Keratinocyte (primary cell): ENCODE measurements around the gene ERI3. TPM values are rescaled to one million over a fixed set of nuclear protein-coding genes. Genes with fewer than 3 reads are reported as not detected.

ENCODE experiments used
- DNase-seq: peaks from one replicate; pipeline ENCODE4 v3.0.0-alpha.2; 2011; ENCODE audit warnings: low read depth, missing footprints, low spot score
- FAIRE-seq: peaks from 2 replicates; lab custom pipeline; 2011; peaks lifted over from hg19 to GRCh38; lab: Jason Lieb, UNC
- H2AFZ ChIP-seq: 2 replicates; pipeline ENCODE4 v1.6.0; 2012; ENCODE audit warnings: low read length, control low read depth, inconsistent platforms; ENCODE audit not compliant: control insufficient read depth
- H3K27ac ChIP-seq: 2 replicates; pipeline ENCODE4 v1.5.1; 2011; ENCODE audit warnings: low read length; ENCODE audit not compliant: control insufficient read depth, insufficient read depth
- H3K27me3 ChIP-seq: 3 replicates; pipeline ENCODE4 v1.6.0; 2011; ENCODE audit warnings: low read length; ENCODE audit not compliant: control insufficient read depth, insufficient read depth; ENCODE audit errors: extremely low read depth
- H3K36me3 ChIP-seq, 2 experiments: 2 replicates in 1 of 2; 3 replicates in 1 of 2; pipeline ENCODE4 v1.5.1; 2011; ENCODE audit warnings: low read length in 2 of 2, mild to moderate bottlenecking in 1 of 2; ENCODE audit not compliant: control insufficient read depth in 2 of 2, insufficient read depth in 2 of 2; ENCODE audit errors: extremely low read depth in 1 of 2
- H3K4me1 ChIP-seq: 3 replicates; pipeline ENCODE4 v1.5.1; 2011; ENCODE audit warnings: low read length; ENCODE audit not compliant: control insufficient read depth, insufficient read depth; ENCODE audit errors: extremely low read depth
- H3K4me2 ChIP-seq: 3 replicates; pipeline ENCODE4 v1.6.0; 2011; ENCODE audit warnings: low read depth, low read length; ENCODE audit not compliant: control insufficient read depth, insufficient read depth; ENCODE audit errors: extremely low read depth
- H3K4me3 ChIP-seq, 3 experiments: fragments of 200-600 bp in 1 of 3; sonication (generic) in 1 of 3; 2 replicates in 2 of 3; 3 replicates in 1 of 3; pipeline ENCODE4 v1.5.1; 2011 to 2016; ENCODE audit warnings: low read length in 3 of 3, mild to moderate bottlenecking in 3 of 3, control low read depth in 2 of 3, inconsistent platforms in 1 of 3, low read depth in 1 of 3, mixed read lengths in 1 of 3, mixed run types in 1 of 3, moderate library complexity in 1 of 3; ENCODE audit not compliant: control insufficient read depth in 2 of 3, insufficient read depth in 2 of 3; ENCODE audit errors: extremely low read depth in 1 of 3
- H3K79me2 ChIP-seq: 2 replicates; pipeline ENCODE4 v1.6.0; 2012; ENCODE audit warnings: low read length; ENCODE audit not compliant: control insufficient read depth, insufficient read depth
- H3K9ac ChIP-seq: 3 replicates; pipeline ENCODE4 v1.6.0; 2011; ENCODE audit warnings: low read length; ENCODE audit not compliant: control insufficient read depth, insufficient read depth; ENCODE audit errors: extremely low read depth
- H3K9me1 ChIP-seq: 3 replicates; pipeline ENCODE4 v1.6.0; 2011; ENCODE audit warnings: low read length; ENCODE audit not compliant: control insufficient read depth, insufficient read depth; ENCODE audit errors: extremely low read depth
- H3K9me3 ChIP-seq: 2 replicates; pipeline ENCODE4 v1.5.1; 2012; ENCODE audit warnings: low read depth, low read length; ENCODE audit not compliant: control insufficient read depth
- H4K20me1 ChIP-seq: 3 replicates; pipeline ENCODE4 v1.6.0; 2011; ENCODE audit warnings: low read length; ENCODE audit not compliant: control insufficient read depth, insufficient read depth; ENCODE audit errors: extremely low read depth
- CTCF ChIP-seq, 3 experiments: IDR thresholded peaks in 1 of 3; conservative IDR thresholded peaks in 1 of 3; optimal IDR thresholded peaks in 1 of 3; 2 replicates in 2 of 3; 3 replicates in 1 of 3; pipeline versions ENCODE3 to v1.5.1; 2011; ENCODE audit warnings: low read length in 3 of 3, mild to moderate bottlenecking in 3 of 3, moderate library complexity in 2 of 3, control low read depth in 1 of 3, inconsistent platforms in 1 of 3; ENCODE audit not compliant: insufficient read depth in 2 of 3; ENCODE audit errors: extremely low read depth in 1 of 3
- EZH2 ChIP-seq: IDR thresholded peaks from one replicate; pipeline ENCODE4 v1.6.1; 2012; ENCODE audit warnings: inconsistent platforms, mild to moderate bottlenecking, low read length, moderate library complexity
- dilution Hi-C: fragments of 300-500 bp; cut with MboI; formaldehyde crosslinking; loops from one replicate; pipeline ENCODE4 v1.7.0; 2020; ENCODE audit warnings: low sequenced_read_pairs; ENCODE audit not compliant: extremely low pct_ligation_motif_present
- polyA plus RNA-seq, 5 experiments: library from polyadenylated mRNA; depleted of rRNA in 3 of 5; stranded (reverse) in 3 of 5; stranded (forward) in 1 of 5; unstranded in 1 of 5; fragments of >200 nt; gene quantifications; 1 replicate in 1 of 5; 2 replicates in 3 of 5; 3 replicates in 1 of 5; pipeline versions ENCODE4 v1.2.1 to v1.2.3, GENCODE V29; 2011 to 2012; ENCODE audit warnings: missing spikeins in 2 of 5, low read depth in 1 of 5, low replicate concordance in 1 of 5

The ERI3 gene
- polyA plus RNA-seq, 1 donor (not counting 4 experiments of a cell fraction or from before 2014, with no cell fraction given) = 43.7 TPM

GRCh38 chr1:44297695-44298400 lies 57.2 kb downstream of the ERI3 start:
- H3K27me3 ChIP-seq = no peaks in the 10 kb centered on the region
- DNase-seq = no peak
- no peaks in the 10 kb centered on the region for H3K9me1 ChIP-seq
- no peaks in the 10 kb centered on the region for H3K9me3 ChIP-seq
- H3K27ac ChIP-seq = no peak overlapping the region
- no peaks in the 10 kb centered on the region for H3K79me2 ChIP-seq
- H3K4me3 ChIP-seq = no peak overlapping the region
- H3K4me2 ChIP-seq = no peak overlapping the region
- no peak overlapping the region for H3K9ac ChIP-seq
- H2AFZ ChIP-seq = no peak overlapping the region
- no peaks in the 10 kb centered on the region for H4K20me1 ChIP-seq
- dilution Hi-C loops = no loop called here
- FAIRE-seq = no peak
- peaks cover 16 to 21% of the 10 kb centered on the region in 2 experiments for H3K36me3 ChIP-seq
- no peak for TF ChIP-seq EZH2
- TF ChIP-seq CTCF (optimal IDR thresholded peaks at IDR 0.05 in 1 of 3, IDR thresholded peaks at IDR 0.05 in 1 of 3, conservative IDR thresholded peaks at IDR 0.05 in 1 of 3; ENCODE audit: extremely low read depth in 1 of 3, insufficient read depth in 2 of 3, low read length in 3 of 3) = no peak
- H3K4me1 ChIP-seq = no peaks in the 10 kb centered on the region

- Histone ChIP-seq H3K4me3 (no peak overlapping the region), H3K4me1 (no peaks in the 10 kb centered on the region), H3K27me3 (no peaks in the 10 kb centered on the region), H3K4me2 (no peak overlapping the region), H3K79me2 (no peaks in the 10 kb centered on the region), H4K20me1 (no peaks in the 10 kb centered on the region), H2AFZ (no peak overlapping the region), H3K9me1 (no peaks in the 10 kb centered on the region), H3K27ac (no peak overlapping the region), H3K9ac (no peak overlapping the region), H3K9me3 (no peaks in the 10 kb centered on the region), H3K36me3 (peaks cover 17 to 21% of the 10 kb centered on the region in 2 experiments)
- TF ChIP-seq CTCF (optimal IDR thresholded peaks at IDR 0.05 in 1 of 3, IDR thresholded peaks at IDR 0.05 in 1 of 3, conservative IDR thresholded peaks at IDR 0.05 in 1 of 3; ENCODE audit: extremely low read depth in 1 of 3, insufficient read depth in 2 of 3, low read length in 3 of 3) = no peak
- no peak for TF ChIP-seq EZH2
- FAIRE-seq = no peak
- dilution Hi-C loops = no loop called here
- no peak for DNase-seq
These were observed 58.3 kb downstream of the ERI3 start for GRCh38 chr1:44296806-44297205.
